ENCODE results near the gene TPK1. TPM values are rescaled to one million over a fixed set of nuclear protein-coding genes. Genes with fewer than 3 reads are reported as not detected.

TPK1 gene
- total RNA-seq, 1 donor from 2014 or later: 14.5 TPM

DNA sequence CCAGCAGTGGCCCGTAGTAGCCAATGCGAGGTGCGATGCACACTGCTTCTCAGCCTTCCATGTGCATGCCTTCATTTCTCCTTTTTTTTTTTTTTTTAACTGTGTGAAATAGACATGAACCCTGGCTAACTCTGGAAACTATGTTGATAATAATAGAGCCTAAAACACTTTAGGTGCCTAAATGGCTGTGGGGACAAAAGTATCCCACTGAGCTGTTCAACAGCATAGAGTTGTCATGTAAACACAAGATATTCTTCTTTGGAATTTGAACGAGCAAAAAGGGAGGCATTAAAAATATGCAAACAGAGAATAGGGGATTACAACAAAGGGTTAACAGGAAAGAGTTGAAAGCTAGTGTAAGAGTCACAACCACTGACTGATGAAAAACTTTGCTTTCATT, 270.3 kb downstream of the TPK1 start:
- H3K27me3 Mint-ChIP-seq (ENCODE audit: insufficient read depth, low read depth): no peaks in the 10 kb centered on the region
- Histone ChIP-seq H3K9me3 (ENCODE audit: low read depth) (no peaks in the 10 kb centered on the region), H3K36me3 (no peaks in the 10 kb centered on the region), H3K27ac (no peak overlapping the region), H3K79me2 (ENCODE audit: low read depth) (no peaks in the 10 kb centered on the region), H2AFZ (replicated peaks) (no peak overlapping the region), H4K20me1 (ENCODE audit: low read depth) (no peaks in the 10 kb centered on the region), H3K27me3 (no peaks in the 10 kb centered on the region), H3K4me3 (no peak overlapping the region), H3K4me1 (peaks cover 4% of the 10 kb centered on the region), H3F3A (ENCODE audit: low read depth) (no peaks in the 10 kb centered on the region), H3K4me2 (no peak overlapping the region), H3K9ac (no peak overlapping the region)
- peak; percentile 2 for DNase-seq (ENCODE audit: low spot score)
- no peaks in the 10 kb centered on the region for H3K36me3 Mint-ChIP-seq
- no peak overlapping the region for H3K4me3 Mint-ChIP-seq
- H3K9me3 Mint-ChIP-seq: no peaks in the 10 kb centered on the region
- no peak for TF ChIP-seq CTCF (IDR thresholded peaks at IDR 0.05)
- TF ChIP-seq EZH2 (IDR thresholded peaks at IDR 0.05): no peak
- TF ChIP-seq EZH2phosphoT487 (IDR thresholded peaks at IDR 0.05): no peak
- peaks cover 6% of the 10 kb centered on the region for H3K4me1 Mint-ChIP-seq
- no peak overlapping the region for H3K27ac Mint-ChIP-seq

DNA sequence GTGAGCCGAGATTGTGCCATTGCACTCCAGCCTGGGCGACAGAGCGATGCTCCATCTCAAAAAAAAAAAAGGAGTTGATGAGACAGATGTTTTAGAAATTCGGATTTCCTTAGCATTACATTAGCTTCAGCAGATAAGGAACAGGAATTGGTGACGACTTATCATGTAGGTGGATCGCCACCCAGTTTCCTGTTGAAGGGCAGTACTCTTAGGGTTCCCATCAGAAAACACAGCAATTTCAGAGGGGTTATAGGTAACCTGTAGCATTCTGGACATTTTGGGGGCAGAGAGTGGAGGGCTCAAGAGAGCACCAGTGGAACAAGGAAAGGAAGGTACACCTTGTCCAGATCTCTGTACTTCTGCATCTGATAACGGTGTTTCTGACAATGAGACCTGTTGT, 286.0 kb downstream of the TPK1 start:
- DNase-seq (ENCODE audit: low spot score): no peak
- H3K4me3 Mint-ChIP-seq: no peak overlapping the region
- H3K9me3 Mint-ChIP-seq: no peaks in the 10 kb centered on the region
- no peak overlapping the region for H3K4me3 ChIP-seq
- H3K27ac Mint-ChIP-seq: no peak overlapping the region
- H3K27me3 ChIP-seq: no peaks in the 10 kb centered on the region
- no peaks in the 10 kb centered on the region for H3F3A ChIP-seq (ENCODE audit: low read depth)
- H2AFZ ChIP-seq (replicated peaks): no peak overlapping the region
- H3K4me2 ChIP-seq: no peak overlapping the region
- H3K36me3 Mint-ChIP-seq: no peaks in the 10 kb centered on the region
- no peaks in the 10 kb centered on the region for H3K4me1 ChIP-seq
- H3K27ac ChIP-seq: no peak overlapping the region
- H3K9me3 ChIP-seq (ENCODE audit: low read depth): no peaks in the 10 kb centered on the region
- peaks cover 2% of the 10 kb centered on the region for H3K27me3 Mint-ChIP-seq (ENCODE audit: insufficient read depth, low read depth)
- H4K20me1 ChIP-seq (ENCODE audit: low read depth): no peaks in the 10 kb centered on the region
- no peaks in the 10 kb centered on the region for H3K4me1 Mint-ChIP-seq
- no peak for TF ChIP-seq CTCF (IDR thresholded peaks at IDR 0.05)
- no peak for TF ChIP-seq EZH2 (IDR thresholded peaks at IDR 0.05)
- TF ChIP-seq EZH2phosphoT487 (IDR thresholded peaks at IDR 0.05): no peak
- H3K36me3 ChIP-seq: no peaks in the 10 kb centered on the region
- H3K9ac ChIP-seq: no peak overlapping the region
- no peaks in the 10 kb centered on the region for H3K79me2 ChIP-seq (ENCODE audit: low read depth)

GRCh38 chr7:144548556-144548955, 287.3 kb downstream of the TPK1 start:
- H3K27me3 ChIP-seq: no peaks in the 10 kb centered on the region
- no peak overlapping the region for H3K4me3 ChIP-seq
- no peaks in the 10 kb centered on the region for H3K79me2 ChIP-seq (ENCODE audit: low read depth)
- H3K27me3 Mint-ChIP-seq (ENCODE audit: insufficient read depth, low read depth): peaks cover 2% of the 10 kb centered on the region
- no peak for DNase-seq (ENCODE audit: low spot score)
- no peaks in the 10 kb centered on the region for H3K4me1 Mint-ChIP-seq
- no peak overlapping the region for H2AFZ ChIP-seq (replicated peaks)
- no peaks in the 10 kb centered on the region for H3K9me3 Mint-ChIP-seq
- H3K27ac ChIP-seq: no peak overlapping the region
- H3K9ac ChIP-seq: no peak overlapping the region
- TF ChIP-seq EZH2 (IDR thresholded peaks at IDR 0.05) (no peak), CTCF (IDR thresholded peaks at IDR 0.05) (no peak), EZH2phosphoT487 (IDR thresholded peaks at IDR 0.05) (no peak)
- no peaks in the 10 kb centered on the region for H3K36me3 ChIP-seq
- no peaks in the 10 kb centered on the region for H3K36me3 Mint-ChIP-seq
- no peaks in the 10 kb centered on the region for H3F3A ChIP-seq (ENCODE audit: low read depth)
- no peaks in the 10 kb centered on the region for H3K4me1 ChIP-seq
- no peaks in the 10 kb centered on the region for H3K9me3 ChIP-seq (ENCODE audit: low read depth)
- no peak overlapping the region for H3K4me2 ChIP-seq
- H3K27ac Mint-ChIP-seq: no peak overlapping the region
- no peaks in the 10 kb centered on the region for H4K20me1 ChIP-seq (ENCODE audit: low read depth)
- no peak overlapping the region for H3K4me3 Mint-ChIP-seq

Measured in neural progenitor cell (in vitro differentiated cells).